Duodenal mucosa (tissue), 2 donors: Measurements from ENCODE around the gene BCOR.

Source experiments
- H3K27ac ChIP-seq: one replicate; pipeline ENCODE4 v1.7.0; 2013; ENCODE audit warnings: low read depth, low read length
- H3K27me3 ChIP-seq, 2 donors: one replicate each; pipeline ENCODE4 v1.7.0; 2013; ENCODE audit warnings: low read length in 2 of 2, control low read depth in 1 of 2; ENCODE audit not compliant: insufficient read depth in 2 of 2, control insufficient read depth in 1 of 2
- H3K36me3 ChIP-seq, 2 donors: one replicate each; pipeline ENCODE4 v1.7.0; 2013; ENCODE audit warnings: low read length in 2 of 2, control low read depth in 1 of 2; ENCODE audit not compliant: insufficient read depth in 2 of 2, control insufficient read depth in 1 of 2
- H3K4me1 ChIP-seq, 2 donors: one replicate each; pipeline ENCODE4 v1.7.0; 2013; ENCODE audit warnings: low read length in 2 of 2, control low read depth in 1 of 2; ENCODE audit not compliant: insufficient read depth in 2 of 2, control insufficient read depth in 1 of 2
- H3K4me3 ChIP-seq, 2 donors: one replicate each; pipeline ENCODE4 v1.7.0; 2013; ENCODE audit warnings: low read length in 2 of 2, low read depth in 1 of 2
- H3K9ac ChIP-seq, 2 donors: one replicate each; pipeline ENCODE4 v1.7.0; 2013; ENCODE audit warnings: low read length in 2 of 2, low read depth in 1 of 2
- H3K9me3 ChIP-seq, 2 donors: one replicate each; pipeline ENCODE4 v1.7.0; 2013; ENCODE audit warnings: low read length in 2 of 2, control low read depth in 1 of 2; ENCODE audit not compliant: control insufficient read depth in 1 of 2

BCOR gene

DNA sequence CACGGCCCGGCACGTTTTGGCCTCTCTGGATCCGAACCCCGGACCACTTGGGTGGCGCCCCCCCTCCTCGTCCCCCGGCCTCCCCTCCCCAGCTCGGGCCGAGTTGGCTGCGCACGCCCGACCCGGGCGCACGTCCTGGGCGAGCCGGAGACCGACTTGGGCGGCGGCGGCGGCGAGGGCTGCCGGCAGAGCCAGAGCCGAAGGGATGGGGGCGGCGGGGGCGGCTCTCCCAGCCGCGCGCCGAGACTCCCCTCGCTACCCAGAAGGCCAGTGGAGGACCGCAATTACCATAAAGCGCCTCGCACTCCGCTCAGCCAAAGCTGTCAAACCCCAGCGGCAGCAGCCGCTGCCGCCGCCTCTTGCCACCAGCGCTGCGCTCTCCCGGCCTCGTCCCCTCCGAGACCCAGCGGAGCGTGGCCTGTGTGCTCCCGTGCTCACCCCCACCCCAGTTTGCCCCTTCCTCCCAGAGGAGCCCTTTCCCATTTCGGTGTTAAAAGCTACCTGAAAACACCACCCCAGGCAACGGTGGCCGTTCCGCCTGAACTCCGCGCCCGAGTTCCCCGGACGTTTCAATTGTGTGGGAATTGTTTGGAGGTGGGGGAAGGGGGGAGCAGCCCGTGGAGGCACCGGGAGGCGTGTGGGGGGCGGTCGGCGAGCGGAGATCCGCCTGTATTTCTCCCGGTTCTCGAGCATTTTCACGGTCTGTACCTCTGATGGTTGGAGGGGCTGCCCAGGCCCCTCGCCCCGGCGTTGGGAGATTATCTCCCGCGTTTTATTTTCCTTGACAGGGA, 701 bp upstream of the BCOR start:
- H3K36me3 ChIP-seq, result no peaks in the 10 kb centered on the region
- peak overlapping the region; percentile 32 for H3K27ac ChIP-seq
- H3K4me3 ChIP-seq, result peak overlapping the region; percentile 53 to 63
- peaks cover 6 to 13% of the 10 kb centered on the region in 2 donors for H3K4me1 ChIP-seq
- peak overlapping the region; percentile 26 to 54 for H3K9ac ChIP-seq
- H3K27me3 ChIP-seq, result no peaks in the 10 kb centered on the region
- H3K9me3 ChIP-seq, result no peaks in the 10 kb centered on the region

DNA sequence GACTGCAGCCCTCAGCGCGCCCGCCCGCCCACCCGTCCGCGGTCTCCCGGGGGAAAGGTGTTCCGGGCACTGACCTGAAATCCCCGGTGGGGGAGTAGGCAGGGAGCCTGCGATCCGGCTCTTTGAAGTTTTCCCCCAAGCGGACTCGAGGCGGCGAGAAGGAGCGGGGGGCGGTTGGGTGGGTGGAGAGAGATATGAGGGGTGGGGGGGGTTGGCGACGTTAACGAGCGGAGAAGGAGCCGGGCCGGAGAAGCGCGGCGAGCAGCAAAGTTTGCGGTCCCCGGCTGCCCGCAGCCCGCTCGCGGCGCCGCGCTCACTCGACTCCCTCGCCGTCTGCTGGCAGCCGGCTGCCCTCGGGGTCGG, 636 bp downstream of the BCOR start:
- Histone ChIP-seq H3K36me3 (no peaks in the 10 kb centered on the region), H3K4me1 (peaks cover 16 to 22% of the 10 kb centered on the region in 2 donors), H3K9me3 (no peaks in the 10 kb centered on the region), H3K4me3 (no peak overlapping the region), H3K27me3 (no peaks in the 10 kb centered on the region), H3K27ac (no peak overlapping the region), H3K9ac (no peak overlapping the region)

DNA sequence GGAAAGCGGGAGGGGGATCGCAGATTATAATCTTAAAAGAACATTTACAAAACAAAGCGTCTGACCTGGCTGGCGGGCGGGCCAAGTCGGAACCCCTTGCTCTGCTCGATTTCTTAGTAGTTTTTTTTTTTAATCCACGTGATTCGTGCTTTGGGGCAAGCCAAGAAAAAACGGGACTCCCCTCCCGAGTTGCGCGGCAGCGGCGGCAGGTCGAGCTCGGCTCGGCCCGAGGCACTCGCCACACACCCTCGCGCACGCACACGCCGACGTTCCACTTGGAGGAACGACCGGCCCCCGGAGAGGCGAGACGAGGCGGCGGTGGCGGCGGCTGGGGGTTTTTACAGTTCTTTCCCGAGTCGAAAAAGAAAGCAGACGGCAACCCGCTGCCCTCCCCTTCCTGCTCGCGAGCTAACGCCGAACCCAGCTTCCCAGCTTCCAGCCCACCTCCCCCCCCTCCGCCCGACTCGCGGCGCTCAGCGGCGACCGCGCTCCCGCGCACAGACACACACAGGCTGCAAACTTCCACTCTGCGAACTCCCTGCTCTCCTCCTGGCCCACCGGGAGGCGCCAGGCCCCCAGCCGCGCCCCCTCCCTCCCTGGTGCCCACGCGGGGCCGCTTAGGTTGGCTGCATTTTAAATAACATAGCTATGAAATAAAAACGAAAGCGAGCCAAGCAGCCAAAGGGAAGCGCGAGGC, 1.2 kb downstream of the BCOR start:
- no peaks in the 10 kb centered on the region for H3K36me3 ChIP-seq
- H3K4me3 ChIP-seq, result peak overlapping the region; percentile 70 to 80
- H3K9ac ChIP-seq, result peak overlapping the region; percentile 12 to 52
- no peaks in the 10 kb centered on the region for H3K27me3 ChIP-seq
- peaks cover 16 to 23% of the 10 kb centered on the region in 2 donors for H3K4me1 ChIP-seq
- no peaks in the 10 kb centered on the region for H3K9me3 ChIP-seq
- H3K27ac ChIP-seq, result peak overlapping the region; percentile 50

DNA sequence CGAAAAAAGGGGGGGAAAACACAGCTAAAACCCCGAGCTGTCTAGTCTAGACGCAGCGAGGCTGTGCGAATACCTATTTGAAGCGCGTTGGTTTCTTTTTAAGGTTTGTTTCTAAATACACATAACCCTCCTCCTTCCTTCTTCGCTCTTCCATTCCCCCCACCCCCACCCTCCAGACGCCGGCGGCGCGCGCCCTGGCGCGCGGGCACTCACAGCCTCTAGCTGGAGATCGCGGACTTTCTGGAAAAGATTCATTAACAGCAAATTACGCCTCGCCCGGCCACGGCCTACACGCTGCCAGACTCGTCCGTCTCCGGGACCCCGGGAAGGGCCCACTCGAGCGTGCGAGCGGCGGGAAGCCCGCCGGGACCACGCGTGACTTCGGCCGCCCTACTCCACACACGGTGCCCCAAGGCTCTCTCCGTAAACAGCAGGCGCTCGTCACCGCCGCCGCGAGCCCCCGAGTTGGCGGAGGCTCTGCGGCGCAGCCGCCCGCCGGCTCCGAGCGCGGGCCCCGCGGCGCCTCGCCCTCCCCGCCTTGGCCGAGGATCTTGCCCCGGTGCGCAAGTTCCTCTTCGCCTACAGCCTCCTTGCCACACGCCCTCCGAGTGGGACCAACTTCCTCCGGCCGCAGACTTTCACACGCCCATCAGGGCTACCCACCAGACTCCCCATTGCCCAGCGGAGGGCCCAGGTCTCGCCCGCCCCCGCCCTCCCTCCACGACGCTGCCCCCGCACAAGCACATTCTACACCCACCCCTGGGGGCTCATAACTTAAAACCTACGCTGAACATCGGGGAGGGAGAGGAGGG, 2.0 kb downstream of the BCOR start:
- peak overlapping the region; percentile 70 to 80 for H3K4me3 ChIP-seq
- H3K9me3 ChIP-seq, result no peaks in the 10 kb centered on the region
- H3K36me3 ChIP-seq, result no peaks in the 10 kb centered on the region
- no peaks in the 10 kb centered on the region for H3K27me3 ChIP-seq
- H3K27ac ChIP-seq, result peak overlapping the region; percentile 50
- peaks cover 21 to 29% of the 10 kb centered on the region in 2 donors for H3K4me1 ChIP-seq
- peak overlapping the region; percentile 52 to 57 for H3K9ac ChIP-seq

DNA sequence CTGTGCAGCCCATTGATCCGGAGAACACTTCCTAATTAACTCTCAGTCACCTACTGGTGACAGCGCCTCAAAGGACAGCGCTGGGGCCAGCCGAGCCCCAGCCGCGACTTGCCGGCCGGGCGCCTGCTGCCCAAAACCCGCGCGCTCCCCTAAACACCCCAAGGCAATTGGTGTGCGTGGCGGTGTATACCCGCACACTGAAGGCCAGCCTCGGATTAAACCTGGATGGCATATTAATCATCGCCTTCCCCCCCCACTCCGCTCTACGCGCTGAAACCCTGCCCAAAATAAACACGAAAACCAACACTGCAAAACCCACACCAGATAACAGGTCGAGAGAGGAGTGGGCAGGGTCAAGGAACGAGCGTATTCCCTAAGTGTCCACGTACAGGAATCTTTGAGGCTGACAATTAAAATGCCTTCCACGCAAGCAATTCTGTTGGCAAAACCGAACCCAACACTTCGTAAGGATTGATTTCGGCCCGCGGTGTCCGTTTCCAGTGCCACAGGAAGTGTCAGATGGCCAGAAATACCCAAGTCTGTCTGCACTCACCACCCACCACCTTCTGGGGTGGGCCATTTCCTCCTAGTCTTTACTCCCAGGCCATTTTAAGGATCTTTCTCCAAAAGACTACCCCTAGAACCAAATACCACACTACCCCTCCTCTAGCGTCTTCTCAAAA, 2.7 kb downstream of the BCOR start:
- H3K9me3 ChIP-seq, result no peaks in the 10 kb centered on the region
- no peaks in the 10 kb centered on the region for H3K36me3 ChIP-seq
- no peaks in the 10 kb centered on the region for H3K27me3 ChIP-seq
- H3K27ac ChIP-seq, result no peak overlapping the region
- H3K4me3 ChIP-seq, result peak overlapping the region; percentile 70 to 80
- peak overlapping the region; percentile 52 to 57 for H3K9ac ChIP-seq
- H3K4me1 ChIP-seq, result peaks cover 23 to 32% of the 10 kb centered on the region in 2 donors

DNA sequence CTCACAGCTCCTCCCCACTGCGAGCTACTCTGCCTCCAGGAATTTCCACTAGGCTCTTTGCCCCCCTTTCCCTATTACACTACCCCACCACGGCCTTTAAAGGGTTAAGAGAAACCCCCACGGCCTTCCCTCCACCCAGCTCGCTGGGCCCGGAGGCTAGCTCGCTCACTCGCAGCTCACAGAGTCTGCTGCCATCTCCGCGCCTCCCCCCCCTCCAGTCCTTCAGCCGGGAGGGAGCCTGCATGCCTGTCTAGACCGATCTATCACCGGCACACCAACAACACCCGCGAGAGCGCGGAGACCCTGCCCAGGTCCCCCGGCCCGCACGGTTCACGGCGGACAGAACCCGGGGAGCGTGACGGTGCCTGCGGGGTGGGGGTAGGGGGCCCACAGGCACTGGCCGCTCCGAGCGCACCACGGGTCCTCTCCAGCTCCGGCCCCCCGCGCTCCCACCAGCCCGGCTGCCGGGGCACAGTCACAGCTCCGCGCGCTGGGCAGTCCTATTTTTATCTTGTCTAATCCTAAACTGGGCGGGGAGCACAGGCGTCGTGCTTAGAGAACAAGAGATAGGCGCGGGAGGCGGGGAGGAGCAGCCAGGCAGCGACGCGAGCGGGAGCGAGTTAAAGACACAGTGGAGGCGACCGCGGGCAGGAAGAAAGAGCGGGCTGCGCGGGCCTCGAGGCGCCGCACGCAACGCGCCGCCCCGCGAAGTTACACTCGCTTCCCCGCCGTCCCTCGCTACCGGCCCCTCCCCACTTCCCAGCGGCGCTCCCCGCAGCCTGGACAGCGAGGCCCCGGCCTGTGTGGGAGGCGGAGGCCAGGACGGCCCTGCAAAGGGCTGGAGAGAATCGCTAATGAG, 3.5 kb downstream of the BCOR start:
- Histone ChIP-seq H3K27ac (no peak overlapping the region), H3K9me3 (no peaks in the 10 kb centered on the region), H3K9ac (peak overlapping the region; percentile 52 to 57), H3K27me3 (no peaks in the 10 kb centered on the region), H3K36me3 (no peaks in the 10 kb centered on the region), H3K4me3 (peak overlapping the region; percentile 70 to 80), H3K4me1 (peaks cover 28 to 32% of the 10 kb centered on the region in 2 donors)

DNA sequence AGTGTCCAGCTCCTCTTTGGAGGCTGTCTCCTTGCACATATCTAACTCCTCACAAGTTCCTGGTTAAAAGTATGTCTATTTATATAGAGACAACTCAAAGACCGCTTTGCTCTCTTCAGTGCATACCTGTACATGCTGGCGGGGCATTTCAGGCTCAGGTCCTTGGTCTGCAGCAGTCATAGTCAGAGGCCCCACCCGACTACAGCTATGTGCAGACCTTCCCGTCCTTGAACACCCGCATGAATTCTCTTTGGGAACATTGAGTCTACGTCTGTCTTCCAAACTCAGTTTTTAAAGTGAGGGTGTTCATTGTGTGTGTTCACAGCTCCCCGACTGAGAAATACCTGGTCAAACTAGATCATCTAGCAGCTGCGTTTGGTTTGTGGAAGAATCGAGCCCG, 4.2 kb downstream of the BCOR start:
- Histone ChIP-seq H3K27me3 (no peaks in the 10 kb centered on the region), H3K36me3 (no peaks in the 10 kb centered on the region), H3K4me1 (peaks cover 34 to 38% of the 10 kb centered on the region in 2 donors), H3K9ac (no peak overlapping the region), H3K4me3 (peak overlapping the region; percentile 70 to 80), H3K27ac (no peak overlapping the region), H3K9me3 (no peaks in the 10 kb centered on the region)

DNA sequence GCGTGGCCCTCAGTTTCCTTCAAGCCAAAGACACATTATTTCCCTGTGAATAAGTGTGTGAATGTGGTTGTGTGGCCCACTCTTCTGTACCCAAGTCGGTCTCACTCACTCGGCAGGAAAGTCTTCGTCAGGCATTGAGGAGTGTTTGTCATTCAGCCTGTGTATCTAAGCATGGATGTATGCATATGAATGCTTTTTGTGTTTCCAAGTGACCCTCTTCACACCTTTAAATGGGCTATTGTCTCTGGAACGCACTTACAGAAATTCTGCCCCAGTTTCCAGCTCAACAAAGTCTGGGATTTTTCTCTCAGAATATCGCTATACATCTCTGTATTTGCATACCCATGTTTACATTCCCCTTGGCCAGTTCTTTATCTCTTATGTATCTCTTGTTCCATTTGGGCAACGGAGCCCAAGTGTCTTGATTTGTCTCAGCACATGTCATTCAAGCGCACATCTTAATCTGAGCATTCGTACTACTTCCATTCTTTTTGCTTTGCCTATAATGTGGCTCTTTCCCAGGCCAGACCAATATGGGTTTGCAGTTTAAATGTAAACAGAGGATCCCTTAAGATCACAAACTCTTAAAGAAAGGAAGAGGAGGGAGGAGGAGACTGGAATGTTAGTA, 4.8 kb downstream of the BCOR start:
- Histone ChIP-seq H3K36me3 (no peaks in the 10 kb centered on the region), H3K27me3 (no peaks in the 10 kb centered on the region), H3K4me1 (peaks cover 41 to 44% of the 10 kb centered on the region in 2 donors), H3K9me3 (no peaks in the 10 kb centered on the region), H3K4me3 (no peak overlapping the region), H3K27ac (no peak overlapping the region), H3K9ac (no peak overlapping the region)
